Epithelial cell of esophagus (primary cell): ENCODE results near the gene CEP164.
A peak's percentile ranks its signal among the peaks of the same experiment; 100 is the strongest.

ENCODE experiments used
- DNase-seq: peaks from one replicate; pipeline ENCODE4 v3.0.0; 2010; ENCODE audit warnings: low read depth
- H3K4me3 ChIP-seq: 2 replicates; pipeline ENCODE4 v1.5.1; 2011; ENCODE audit warnings: mild to moderate bottlenecking, low read length, control low read depth
- TF ChIP-seq, protein P1 (sequence below): IDR thresholded peaks from 2 replicates; pipeline ENCODE4 v1.5.1; 2011; ENCODE audit warnings: low read depth, mild to moderate bottlenecking, low read length, control low read depth, inconsistent platforms; ENCODE audit not compliant: insufficient read depth; ENCODE audit errors: missing control alignments

CEP164 gene

GRCh38 chr11:117327567-117328374 lies at the start of gene CEP164:
Gene CEP164, plus strand, starts transcription at chr11:117327854. Its CDS starts 10,733 bp downstream, at chr11:117338587.
- peak within 1 kb of the TSS; percentile 85 for H3K4me3 ChIP-seq
- TF ChIP-seq, protein P1, sequence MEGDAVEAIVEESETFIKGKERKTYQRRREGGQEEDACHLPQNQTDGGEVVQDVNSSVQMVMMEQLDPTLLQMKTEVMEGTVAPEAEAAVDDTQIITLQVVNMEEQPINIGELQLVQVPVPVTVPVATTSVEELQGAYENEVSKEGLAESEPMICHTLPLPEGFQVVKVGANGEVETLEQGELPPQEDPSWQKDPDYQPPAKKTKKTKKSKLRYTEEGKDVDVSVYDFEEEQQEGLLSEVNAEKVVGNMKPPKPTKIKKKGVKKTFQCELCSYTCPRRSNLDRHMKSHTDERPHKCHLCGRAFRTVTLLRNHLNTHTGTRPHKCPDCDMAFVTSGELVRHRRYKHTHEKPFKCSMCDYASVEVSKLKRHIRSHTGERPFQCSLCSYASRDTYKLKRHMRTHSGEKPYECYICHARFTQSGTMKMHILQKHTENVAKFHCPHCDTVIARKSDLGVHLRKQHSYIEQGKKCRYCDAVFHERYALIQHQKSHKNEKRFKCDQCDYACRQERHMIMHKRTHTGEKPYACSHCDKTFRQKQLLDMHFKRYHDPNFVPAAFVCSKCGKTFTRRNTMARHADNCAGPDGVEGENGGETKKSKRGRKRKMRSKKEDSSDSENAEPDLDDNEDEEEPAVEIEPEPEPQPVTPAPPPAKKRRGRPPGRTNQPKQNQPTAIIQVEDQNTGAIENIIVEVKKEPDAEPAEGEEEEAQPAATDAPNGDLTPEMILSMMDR = no peak

GRCh38 chr11:117278347-117278746 lies 49.3 kb upstream of the CEP164 start:
- no peak for DNase-seq
- no peak overlapping the region for H3K4me3 ChIP-seq
- TF ChIP-seq, protein P1 = no peak

More at GRCh38 chr11:117327567-117328374, at the start of gene CEP164:
- DNase-seq = peak; percentile 97

DNA sequence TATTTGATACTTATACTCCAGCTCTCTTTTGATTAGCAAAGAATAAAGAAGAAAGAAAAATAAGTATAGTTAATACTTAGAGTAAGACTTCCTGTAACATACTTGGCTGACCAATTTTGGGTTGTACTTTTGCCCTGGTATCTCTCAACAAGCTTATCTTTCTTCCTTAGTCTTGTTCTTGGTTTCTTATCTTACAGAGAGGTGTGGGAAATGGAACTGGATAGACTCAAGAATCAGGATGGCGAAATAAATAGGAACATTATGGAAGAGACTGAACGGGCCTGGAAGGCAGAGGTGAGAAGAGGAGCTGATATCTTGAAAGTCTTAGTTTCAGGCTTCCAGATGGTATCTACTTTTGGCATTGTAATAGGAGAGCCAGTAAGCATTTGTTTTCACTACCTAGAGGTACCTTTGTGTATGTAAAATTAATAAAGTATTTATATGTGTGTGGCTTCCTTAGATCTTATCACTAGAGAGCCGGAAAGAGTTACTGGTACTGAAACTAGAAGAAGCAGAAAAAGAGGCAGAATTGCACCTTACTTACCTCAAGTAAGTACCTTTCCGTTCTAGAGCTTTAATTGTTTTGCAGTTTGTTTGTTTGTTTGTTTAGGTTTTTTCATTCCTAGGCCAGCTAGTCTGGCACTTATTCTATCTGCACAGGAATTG lies 47.8 kb upstream of the CEP164 start:
- no peak overlapping the region for H3K4me3 ChIP-seq
- TF ChIP-seq, protein P1 = no peak
- DNase-seq = no peak

GRCh38 chr11:117281159-117281558 lies 46.5 kb upstream of the CEP164 start:
- TF ChIP-seq, protein P1 = no peak
- no peak overlapping the region for H3K4me3 ChIP-seq
- peak; percentile 77 for DNase-seq

DNA sequence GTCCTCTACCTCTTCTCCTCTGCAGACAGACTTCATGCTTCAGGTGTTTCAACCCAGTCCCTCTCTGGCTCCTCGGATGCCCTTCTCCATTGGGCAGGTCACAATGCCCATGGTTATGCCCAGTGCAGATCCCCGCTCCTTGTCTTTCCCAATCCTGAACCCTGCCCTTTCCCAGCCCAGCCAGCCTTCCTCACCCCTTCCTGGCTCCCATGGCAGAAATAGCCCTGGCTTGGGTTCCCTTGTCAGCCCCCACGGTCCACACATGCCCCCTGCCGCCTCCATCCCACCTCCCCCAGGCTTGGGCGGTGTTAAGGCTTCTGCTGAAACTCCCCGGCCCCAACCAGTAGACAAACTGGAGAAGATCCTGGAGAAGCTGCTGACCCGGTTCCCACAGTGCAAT lies 45.8 kb upstream of the CEP164 start:
- H3K4me3 ChIP-seq = no peak overlapping the region
- no peak for DNase-seq
- TF ChIP-seq, protein P1 = no peak

GRCh38 chr11:117282956-117283355 lies 44.7 kb upstream of the CEP164 start:
- no peak for DNase-seq
- TF ChIP-seq, protein P1 = no peak
- H3K4me3 ChIP-seq = no peak overlapping the region
